Activated CD4-positive, alpha-beta T cell treated with anti-CD3 and anti-CD28 coated beads, Interleukin-2, Interleukin-4, amounts not matched to agents 100 ng/mL and 50 ng/mL, durations not matched to agents 16 hours and 8 hours (primary cell): ENCODE results near the gene ABCC4.

ENCODE experiments used
- DNase-seq: peaks from one replicate; pipeline ENCODE4 v3.0.0-alpha.2; 2020; ENCODE audit warnings: low spot score

Gene ABCC4

GRCh38 chr13:94992036-94992960 is 309.0 kb downstream of the ABCC4 start:
- no peak for DNase-seq

GRCh38 chr13:94988654-94989053 is 312.6 kb downstream of the ABCC4 start:
- DNase-seq: no peak

- DNase-seq: no peak
Measured at GRCh38 chr13:94987869-94988268, 313.4 kb downstream of the ABCC4 start.

- DNase-seq: no peak
Measured at GRCh38 chr13:94987081-94987480, 314.2 kb downstream of the ABCC4 start.

GRCh38 chr13:94984958-94985357 is 316.3 kb downstream of the ABCC4 start:
- no peak for DNase-seq

- no peak for DNase-seq
Measured at GRCh38 chr13:94978516-94978915, 322.7 kb downstream of the ABCC4 start.

GRCh38 chr13:94974015-94974951 is 327.0 kb downstream of the ABCC4 start:
- DNase-seq: no peak

- DNase-seq: no peak
Measured at GRCh38 chr13:94972262-94972661, 329.0 kb downstream of the ABCC4 start.
